Colonic mucosa (tissue), 4 donors: ENCODE data around the gene CCDC167. TPM values are rescaled to one million over a fixed set of nuclear protein-coding genes. Genes with fewer than 3 reads are reported as not detected.

Experiments
- DNase-seq: peaks from one replicate; pipeline ENCODE4 v3.0.0-alpha.2; 2020
- H3K27ac ChIP-seq: fragments of 200-600 bp; one replicate; pipeline ENCODE4 v1.8.0; 2021
- H3K27me3 ChIP-seq: fragments of 200-600 bp; one replicate; pipeline ENCODE4 v1.8.0; 2021
- H3K36me3 ChIP-seq: fragments of 200-600 bp; one replicate; pipeline ENCODE4 v1.8.0; 2021
- H3K4me1 ChIP-seq: fragments of 200-600 bp; one replicate; pipeline ENCODE4 v1.8.0; 2021; ENCODE audit warnings: mild to moderate bottlenecking
- H3K4me3 ChIP-seq: fragments of 200-600 bp; one replicate; pipeline ENCODE4 v1.8.0; 2021
- H3K9ac ChIP-seq, 2 donors: one replicate each; pipeline ENCODE4 v1.7.0; 2013; ENCODE audit warnings: control low read depth in 2 of 2, low read depth in 2 of 2, low read length in 2 of 2
- H3K9me3 ChIP-seq: fragments of 200-600 bp; one replicate; pipeline ENCODE4 v1.8.0; 2021
- CTCF ChIP-seq: fragments of 200-600 bp; IDR thresholded peaks from one replicate; pipeline ENCODE4 v1.8.0; 2022; ENCODE audit warnings: antibody characterized with exemption, mild to moderate bottlenecking
- intact Hi-C: fragments of 100-400 bp; cut with DNase I; formaldehyde crosslinking; loops from one replicate; pipeline ENCODE4 v1.14.1; 2022
- total RNA-seq, 2 donors: library from RNA; stranded (reverse); fragmentation: NEBNext Ultra II Directional in 1 of 2; extraction: Animal tissue kit (Norgen Biotek cat#: 25700) in 1 of 2; gene quantifications; one replicate each; pipeline ENCODE4 v1.2.1, GENCODE V29; 2021
- donor health status: healthy.
- donor health status: DM: no; HTN: no; CAD: no.
- donor health status: DM: no; HTN: no; CAD: no.

CCDC167 gene
- total RNA-seq, 2 donors from 2014 or later = 11.8 to 31.8 TPM

- no peak overlapping the region for H3K9ac ChIP-seq
- TF ChIP-seq CTCF = no peak
- intact Hi-C loops = no loop called here
Measured at GRCh38 chr6:37515712-37516075, 16.0 kb upstream of the CCDC167 start.

GRCh38 chr6:37514837-37515236, 15.1 kb upstream of the CCDC167 start:
- no peak overlapping the region for H3K4me3 ChIP-seq
- intact Hi-C loops = no loop called here
- no peaks in the 10 kb centered on the region for H3K9me3 ChIP-seq
- no peak overlapping the region for H3K9ac ChIP-seq
- no peak overlapping the region for H3K27ac ChIP-seq
- H3K36me3 ChIP-seq = no peaks in the 10 kb centered on the region
- no peak for DNase-seq
- peaks cover 5% of the 10 kb centered on the region for H3K4me1 ChIP-seq
- TF ChIP-seq CTCF = no peak
- H3K27me3 ChIP-seq = no peaks in the 10 kb centered on the region

More at GRCh38 chr6:37515712-37516075, 16.0 kb upstream of the CCDC167 start:
- Histone ChIP-seq H3K27ac (peak overlapping the region; percentile 4), H3K4me3 (no peak overlapping the region), H3K9me3 (no peaks in the 10 kb centered on the region), H3K36me3 (no peaks in the 10 kb centered on the region), H3K27me3 (no peaks in the 10 kb centered on the region), H3K4me1 (peaks cover 5% of the 10 kb centered on the region)
- DNase-seq = no peak

GRCh38 chr6:37514321-37514771, 14.7 kb upstream of the CCDC167 start:
- Histone ChIP-seq H3K9me3 (no peaks in the 10 kb centered on the region), H3K27me3 (no peaks in the 10 kb centered on the region), H3K9ac (no peak overlapping the region), H3K36me3 (no peaks in the 10 kb centered on the region), H3K27ac (no peak overlapping the region), H3K4me1 (peaks cover 5% of the 10 kb centered on the region), H3K4me3 (no peak overlapping the region)
- intact Hi-C loops = no loop called here
- DNase-seq = no peak
- no peak for TF ChIP-seq CTCF

GRCh38 chr6:37513576-37513975, 13.9 kb upstream of the CCDC167 start:
- intact Hi-C loops = no loop called here
- Histone ChIP-seq H3K9me3 (no peaks in the 10 kb centered on the region), H3K4me3 (no peak overlapping the region), H3K9ac (no peak overlapping the region), H3K27ac (no peak overlapping the region), H3K27me3 (no peaks in the 10 kb centered on the region), H3K4me1 (peaks cover 5% of the 10 kb centered on the region), H3K36me3 (no peaks in the 10 kb centered on the region)
- no peak for TF ChIP-seq CTCF
- no peak for DNase-seq

GRCh38 chr6:37513155-37513554, 13.5 kb upstream of the CCDC167 start:
- Histone ChIP-seq H3K4me3 (no peak overlapping the region), H3K27me3 (no peaks in the 10 kb centered on the region), H3K9me3 (no peaks in the 10 kb centered on the region), H3K9ac (no peak overlapping the region), H3K36me3 (no peaks in the 10 kb centered on the region), H3K27ac (no peak overlapping the region), H3K4me1 (peaks cover 5% of the 10 kb centered on the region)
- intact Hi-C loops = no loop called here
- no peak for DNase-seq
- TF ChIP-seq CTCF = no peak
